K562 (cell line): ENCODE data around the gene ZNF407.

Experiments
- HDAC2 ChIP-seq: fragments of 450-650 bp; IDR thresholded peaks from 2 replicates; pipeline ENCODE4 v1.6.1; 2016; ENCODE audit warnings: mild to moderate bottlenecking
- NELFE ChIP-seq: IDR thresholded peaks from 2 replicates; pipeline ENCODE4 v1.6.1; 2011; ENCODE audit warnings: mild to moderate bottlenecking; ENCODE audit not compliant: insufficient read depth, insufficient read length
- RBBP5 ChIP-seq: fragments of 200-600 bp; sonication (generic); IDR thresholded peaks from 2 replicates; pipeline ENCODE4 v1.6.1; 2012; ENCODE audit warnings: borderline replicate concordance, mild to moderate bottlenecking, low read length, control low read depth, inconsistent platforms; ENCODE audit not compliant: insufficient read depth, poor library complexity, severe bottlenecking
- SMAD3 ChIP-seq: fragments of 450-650 bp; formaldehyde crosslinking; conservative IDR thresholded peaks from 2 replicates; pipeline ENCODE4 v1.4.0; 2020; ENCODE audit warnings: mild to moderate bottlenecking
- SMARCE1 ChIP-seq: fragments of 450-650 bp; IDR thresholded peaks from 2 replicates; pipeline ENCODE4 v1.7.1; 2016; ENCODE audit warnings: mild to moderate bottlenecking
- SREBF2 ChIP-seq: sonication (generic); formaldehyde crosslinking; IDR thresholded peaks from 2 replicates; pipeline ENCODE4 v1.4.0; 2020; ENCODE audit warnings: mild to moderate bottlenecking, missing genetic modification reagents
- TCF7 ChIP-seq: sonication (generic); IDR thresholded peaks from 2 replicates; pipeline ENCODE4 v1.6.1; 2016; ENCODE audit warnings: antibody characterized with exemption, borderline replicate concordance
- TF ChIP-seq, protein P1 (sequence below): sonication (generic); formaldehyde crosslinking; IDR thresholded peaks from 2 replicates; pipeline ENCODE4 v1.4.0; 2020; ENCODE audit warnings: mild to moderate bottlenecking, missing genetic modification reagents
- TF ChIP-seq, protein P2 (sequence below), 2 experiments: fragments of 450-650 bp in 1 of 2; sonication (generic) in 1 of 2; formaldehyde crosslinking in 1 of 2; IDR thresholded peaks in 1 of 2; conservative IDR thresholded peaks in 1 of 2; 2 replicates each; pipeline versions ENCODE4 v1.6.1 to v1.8.1; 2016 to 2023; ENCODE audit warnings: mild to moderate bottlenecking in 2 of 2, moderate library complexity in 2 of 2, inconsistent platforms in 1 of 2, missing genetic modification reagents in 1 of 2
- TF ChIP-seq, protein P3 (sequence below): fragments of 250-450 bp; sonication (Bioruptor Pico); IDR thresholded peaks from 2 replicates; pipeline ENCODE4 v1.5.0; 2020; ENCODE audit warnings: mild to moderate bottlenecking, borderline replicate concordance
- TF ChIP-seq, protein P4 (sequence below), 3 experiments: IDR thresholded peaks in 2 of 3; conservative IDR thresholded peaks in 1 of 3; 2 replicates each; pipeline ENCODE4 v1.5.1; 2011 to 2012; ENCODE audit warnings: low read length in 3 of 3, mild to moderate bottlenecking in 3 of 3, control low read depth in 2 of 3, improper control_type of control experiment in 1 of 3, inconsistent platforms in 1 of 3, low read depth in 1 of 3, mixed read lengths in 1 of 3, moderate library complexity in 1 of 3; ENCODE audit not compliant: insufficient read depth in 2 of 3
- TF ChIP-seq, protein P5 (sequence below): sonication (generic); formaldehyde crosslinking; IDR thresholded peaks from 2 replicates; pipeline ENCODE4 v1.8.0; 2022; ENCODE audit warnings: missing genetic modification reagents, mild to moderate bottlenecking, borderline replicate concordance
- TF ChIP-seq, protein P6 (sequence below): sonication (generic); formaldehyde crosslinking; IDR thresholded peaks from 2 replicates; pipeline ENCODE4 v1.8.1; 2023; ENCODE audit warnings: mild to moderate bottlenecking, missing genetic modification reagents

DNA sequence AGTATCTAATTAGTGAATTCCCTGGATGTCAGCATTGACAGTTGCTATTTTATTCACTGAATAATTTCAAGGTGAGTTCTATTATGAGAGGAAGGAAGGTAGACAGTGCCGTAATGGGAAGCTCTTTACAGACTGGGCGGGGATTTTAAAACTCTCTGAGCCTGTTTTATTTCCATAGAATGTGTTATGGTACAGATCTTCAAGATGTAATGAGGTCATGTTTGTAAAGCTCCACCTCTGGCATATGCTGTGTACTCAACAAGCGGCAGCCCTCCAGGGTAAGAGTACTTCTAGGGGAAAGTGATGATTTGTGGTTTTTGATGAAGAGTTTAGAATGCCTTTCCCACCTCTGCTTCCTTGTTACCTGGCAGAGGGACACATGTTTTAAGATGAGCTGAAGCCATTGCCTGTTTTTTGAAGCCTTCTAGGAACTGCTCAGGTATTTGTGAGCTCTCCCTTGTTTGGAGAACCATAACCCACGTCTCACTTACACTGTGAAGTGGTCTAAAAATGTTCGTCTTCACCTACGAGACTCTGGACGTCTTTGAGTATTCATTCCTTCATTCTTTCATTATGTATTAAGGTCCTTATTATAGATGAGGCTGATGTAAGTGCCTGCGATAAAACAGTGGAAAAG lies 360.0 kb downstream of the ZNF407 start:
- TF ChIP-seq NELFE (no peak), SMARCE1 (no peak), RBBP5 (no peak), TCF7 (no peak), HDAC2 (no peak), SREBF2 (CRISPR knock-in tag) (no peak), SMAD3 (no peak)
- TF ChIP-seq, protein P1, sequence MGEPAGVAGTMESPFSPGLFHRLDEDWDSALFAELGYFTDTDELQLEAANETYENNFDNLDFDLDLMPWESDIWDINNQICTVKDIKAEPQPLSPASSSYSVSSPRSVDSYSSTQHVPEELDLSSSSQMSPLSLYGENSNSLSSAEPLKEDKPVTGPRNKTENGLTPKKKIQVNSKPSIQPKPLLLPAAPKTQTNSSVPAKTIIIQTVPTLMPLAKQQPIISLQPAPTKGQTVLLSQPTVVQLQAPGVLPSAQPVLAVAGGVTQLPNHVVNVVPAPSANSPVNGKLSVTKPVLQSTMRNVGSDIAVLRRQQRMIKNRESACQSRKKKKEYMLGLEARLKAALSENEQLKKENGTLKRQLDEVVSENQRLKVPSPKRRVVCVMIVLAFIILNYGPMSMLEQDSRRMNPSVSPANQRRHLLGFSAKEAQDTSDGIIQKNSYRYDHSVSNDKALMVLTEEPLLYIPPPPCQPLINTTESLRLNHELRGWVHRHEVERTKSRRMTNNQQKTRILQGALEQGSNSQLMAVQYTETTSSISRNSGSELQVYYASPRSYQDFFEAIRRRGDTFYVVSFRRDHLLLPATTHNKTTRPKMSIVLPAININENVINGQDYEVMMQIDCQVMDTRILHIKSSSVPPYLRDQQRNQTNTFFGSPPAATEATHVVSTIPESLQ = no peak
- TF ChIP-seq, protein P2, sequence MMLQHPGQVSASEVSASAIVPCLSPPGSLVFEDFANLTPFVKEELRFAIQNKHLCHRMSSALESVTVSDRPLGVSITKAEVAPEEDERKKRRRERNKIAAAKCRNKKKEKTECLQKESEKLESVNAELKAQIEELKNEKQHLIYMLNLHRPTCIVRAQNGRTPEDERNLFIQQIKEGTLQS (IDR thresholded peaks at IDR 0.05) = no peak
- TF ChIP-seq, protein P2 (CRISPR knock-in tag; conservative IDR thresholded peaks at IDR 0.05) = no peak
- TF ChIP-seq, protein P3, sequence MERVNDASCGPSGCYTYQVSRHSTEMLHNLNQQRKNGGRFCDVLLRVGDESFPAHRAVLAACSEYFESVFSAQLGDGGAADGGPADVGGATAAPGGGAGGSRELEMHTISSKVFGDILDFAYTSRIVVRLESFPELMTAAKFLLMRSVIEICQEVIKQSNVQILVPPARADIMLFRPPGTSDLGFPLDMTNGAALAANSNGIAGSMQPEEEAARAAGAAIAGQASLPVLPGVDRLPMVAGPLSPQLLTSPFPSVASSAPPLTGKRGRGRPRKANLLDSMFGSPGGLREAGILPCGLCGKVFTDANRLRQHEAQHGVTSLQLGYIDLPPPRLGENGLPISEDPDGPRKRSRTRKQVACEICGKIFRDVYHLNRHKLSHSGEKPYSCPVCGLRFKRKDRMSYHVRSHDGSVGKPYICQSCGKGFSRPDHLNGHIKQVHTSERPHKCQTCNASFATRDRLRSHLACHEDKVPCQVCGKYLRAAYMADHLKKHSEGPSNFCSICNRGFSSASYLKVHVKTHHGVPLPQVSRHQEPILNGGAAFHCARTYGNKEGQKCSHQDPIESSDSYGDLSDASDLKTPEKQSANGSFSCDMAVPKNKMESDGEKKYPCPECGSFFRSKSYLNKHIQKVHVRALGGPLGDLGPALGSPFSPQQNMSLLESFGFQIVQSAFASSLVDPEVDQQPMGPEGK (CRISPR knock-in tag) = no peak
- TF ChIP-seq, protein P4, sequence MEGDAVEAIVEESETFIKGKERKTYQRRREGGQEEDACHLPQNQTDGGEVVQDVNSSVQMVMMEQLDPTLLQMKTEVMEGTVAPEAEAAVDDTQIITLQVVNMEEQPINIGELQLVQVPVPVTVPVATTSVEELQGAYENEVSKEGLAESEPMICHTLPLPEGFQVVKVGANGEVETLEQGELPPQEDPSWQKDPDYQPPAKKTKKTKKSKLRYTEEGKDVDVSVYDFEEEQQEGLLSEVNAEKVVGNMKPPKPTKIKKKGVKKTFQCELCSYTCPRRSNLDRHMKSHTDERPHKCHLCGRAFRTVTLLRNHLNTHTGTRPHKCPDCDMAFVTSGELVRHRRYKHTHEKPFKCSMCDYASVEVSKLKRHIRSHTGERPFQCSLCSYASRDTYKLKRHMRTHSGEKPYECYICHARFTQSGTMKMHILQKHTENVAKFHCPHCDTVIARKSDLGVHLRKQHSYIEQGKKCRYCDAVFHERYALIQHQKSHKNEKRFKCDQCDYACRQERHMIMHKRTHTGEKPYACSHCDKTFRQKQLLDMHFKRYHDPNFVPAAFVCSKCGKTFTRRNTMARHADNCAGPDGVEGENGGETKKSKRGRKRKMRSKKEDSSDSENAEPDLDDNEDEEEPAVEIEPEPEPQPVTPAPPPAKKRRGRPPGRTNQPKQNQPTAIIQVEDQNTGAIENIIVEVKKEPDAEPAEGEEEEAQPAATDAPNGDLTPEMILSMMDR (IDR thresholded peaks at IDR 0.05 in 2 of 3, conservative IDR thresholded peaks at IDR 0.05 in 1 of 3; ENCODE audit: insufficient read depth in 2 of 3, low read depth in 1 of 3, low read length in 3 of 3) = no peak
- TF ChIP-seq, protein P5, sequence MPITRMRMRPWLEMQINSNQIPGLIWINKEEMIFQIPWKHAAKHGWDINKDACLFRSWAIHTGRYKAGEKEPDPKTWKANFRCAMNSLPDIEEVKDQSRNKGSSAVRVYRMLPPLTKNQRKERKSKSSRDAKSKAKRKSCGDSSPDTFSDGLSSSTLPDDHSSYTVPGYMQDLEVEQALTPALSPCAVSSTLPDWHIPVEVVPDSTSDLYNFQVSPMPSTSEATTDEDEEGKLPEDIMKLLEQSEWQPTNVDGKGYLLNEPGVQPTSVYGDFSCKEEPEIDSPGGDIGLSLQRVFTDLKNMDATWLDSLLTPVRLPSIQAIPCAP (CRISPR knock-in tag) = no peak
- TF ChIP-seq, protein P6, sequence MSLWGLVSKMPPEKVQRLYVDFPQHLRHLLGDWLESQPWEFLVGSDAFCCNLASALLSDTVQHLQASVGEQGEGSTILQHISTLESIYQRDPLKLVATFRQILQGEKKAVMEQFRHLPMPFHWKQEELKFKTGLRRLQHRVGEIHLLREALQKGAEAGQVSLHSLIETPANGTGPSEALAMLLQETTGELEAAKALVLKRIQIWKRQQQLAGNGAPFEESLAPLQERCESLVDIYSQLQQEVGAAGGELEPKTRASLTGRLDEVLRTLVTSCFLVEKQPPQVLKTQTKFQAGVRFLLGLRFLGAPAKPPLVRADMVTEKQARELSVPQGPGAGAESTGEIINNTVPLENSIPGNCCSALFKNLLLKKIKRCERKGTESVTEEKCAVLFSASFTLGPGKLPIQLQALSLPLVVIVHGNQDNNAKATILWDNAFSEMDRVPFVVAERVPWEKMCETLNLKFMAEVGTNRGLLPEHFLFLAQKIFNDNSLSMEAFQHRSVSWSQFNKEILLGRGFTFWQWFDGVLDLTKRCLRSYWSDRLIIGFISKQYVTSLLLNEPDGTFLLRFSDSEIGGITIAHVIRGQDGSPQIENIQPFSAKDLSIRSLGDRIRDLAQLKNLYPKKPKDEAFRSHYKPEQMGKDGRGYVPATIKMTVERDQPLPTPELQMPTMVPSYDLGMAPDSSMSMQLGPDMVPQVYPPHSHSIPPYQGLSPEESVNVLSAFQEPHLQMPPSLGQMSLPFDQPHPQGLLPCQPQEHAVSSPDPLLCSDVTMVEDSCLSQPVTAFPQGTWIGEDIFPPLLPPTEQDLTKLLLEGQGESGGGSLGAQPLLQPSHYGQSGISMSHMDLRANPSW (CRISPR knock-in tag) = no peak
